ENCODE measurements around the gene HS3ST6.
A peak's percentile ranks its signal among the peaks of the same experiment; 100 is the strongest.
"Not testable (repeated sequence)": the region's sequence is repeated elsewhere in the genome, so short reads cannot be mapped to it uniquely, and the experiment has no call there.

Gene HS3ST6

GRCh38 chr16:1941162-1942046, 23.2 kb upstream of the HS3ST6 start:
- H3K27ac Mint-ChIP-seq, result peak overlapping the region; percentile 13 to 82 (median 72)

GRCh38 chr16:1940273-1941161, 22.3 kb upstream of the HS3ST6 start:
- peaks cover 6% of the 10 kb centered on the region for H3K4me1 Mint-ChIP-seq

More at GRCh38 chr16:1941162-1942046, 23.2 kb upstream of the HS3ST6 start:
- TF ChIP-seq CTCF (IDR thresholded peaks at IDR 0.05; ENCODE audit: unreplicated experiment in 3 of 3), result peak; percentile 20 to 45 (median 31)
- H3K27me3 Mint-ChIP-seq (ENCODE audit: low read depth), result no peaks in the 10 kb centered on the region
- H3K4me3 Mint-ChIP-seq, result peak overlapping the region; percentile 85 to 93 (median 88)
- H3K4me1 Mint-ChIP-seq, result peaks cover 6% of the 10 kb centered on the region
- H3K36me3 Mint-ChIP-seq (ENCODE audit: low read depth), result peaks cover 13% of the 10 kb centered on the region
- no peaks in the 10 kb centered on the region for H3K9me3 Mint-ChIP-seq

GRCh38 chr16:1939833-1940232, 21.6 kb upstream of the HS3ST6 start:
- H3K4me3 Mint-ChIP-seq, result peak overlapping the region in 1 of 3 experiments; percentile 93
- H3K4me1 Mint-ChIP-seq; H3K9me3 Mint-ChIP-seq; H3K27me3 Mint-ChIP-seq (ENCODE audit: low read depth): not testable (repeated sequence)
- peak overlapping the region in 1 of 3 experiments; percentile 82 for H3K27ac Mint-ChIP-seq
- peaks cover 13% of the 10 kb centered on the region for H3K36me3 Mint-ChIP-seq (ENCODE audit: low read depth)

More at GRCh38 chr16:1940273-1941161, 22.3 kb upstream of the HS3ST6 start:
- H3K9me3 Mint-ChIP-seq, result no peaks in the 10 kb centered on the region
- H3K27ac Mint-ChIP-seq, result peak overlapping the region in 2 of 3 experiments; percentile 18 to 82
- H3K27me3 Mint-ChIP-seq (ENCODE audit: low read depth), result no peaks in the 10 kb centered on the region
- H3K36me3 Mint-ChIP-seq (ENCODE audit: low read depth), result peaks cover 13% of the 10 kb centered on the region
- TF ChIP-seq CTCF (IDR thresholded peaks at IDR 0.05; ENCODE audit: unreplicated experiment in 3 of 3), result no peak
- peak overlapping the region; percentile 48 to 93 (median 49) for H3K4me3 Mint-ChIP-seq

DNA sequence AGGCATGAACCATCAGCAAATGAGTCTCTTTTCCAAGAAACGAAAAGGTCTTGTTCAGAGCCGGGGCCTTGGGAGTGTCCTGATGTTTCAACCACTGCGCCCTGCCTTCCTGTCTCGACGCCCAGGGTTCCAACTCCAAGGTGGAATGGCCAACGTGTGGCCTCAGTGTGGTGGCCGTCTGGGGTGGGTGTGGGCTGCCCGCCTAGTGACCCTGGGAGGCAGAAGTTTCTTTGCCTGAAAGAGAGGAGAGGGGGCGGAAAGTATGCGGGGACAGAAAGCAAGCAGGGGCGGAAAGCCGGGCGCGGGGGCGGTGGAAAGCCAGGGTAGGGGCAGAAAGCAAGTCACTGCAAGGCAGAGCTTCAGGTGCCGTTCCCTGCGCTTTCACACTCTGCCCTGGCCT, 20.7 kb upstream of the HS3ST6 start:
- H3K27me3 Mint-ChIP-seq (ENCODE audit: low read depth), result no peaks in the 10 kb centered on the region

GRCh38 chr16:1938316-1938715, 20.1 kb upstream of the HS3ST6 start:
- Mint-ChIP-seq H3K27ac (peak overlapping the region in 1 of 3 experiments; percentile 70), H3K9me3 (no peaks in the 10 kb centered on the region), H3K4me1 (peaks cover 6% of the 10 kb centered on the region), H3K27me3 (ENCODE audit: low read depth) (no peaks in the 10 kb centered on the region), H3K36me3 (ENCODE audit: low read depth) (peaks cover 13% of the 10 kb centered on the region), H3K4me3 (no peak overlapping the region)
- TF ChIP-seq CTCF (IDR thresholded peaks at IDR 0.05; ENCODE audit: unreplicated experiment in 3 of 3), result no peak

More for the DNA sequence above, 20.7 kb upstream of the HS3ST6 start:
- Mint-ChIP-seq H3K9me3 (no peaks in the 10 kb centered on the region), H3K36me3 (ENCODE audit: low read depth) (peaks cover 13% of the 10 kb centered on the region), H3K4me3 (peak overlapping the region in 2 of 3 experiments; percentile 25 to 27), H3K27ac (peak overlapping the region in 1 of 3 experiments; percentile 70), H3K4me1 (peaks cover 6% of the 10 kb centered on the region)
- no peak for TF ChIP-seq CTCF (IDR thresholded peaks at IDR 0.05; ENCODE audit: unreplicated experiment in 3 of 3)

- no peaks in the 10 kb centered on the region for H3K9me3 Mint-ChIP-seq
- no peak overlapping the region for H3K4me3 Mint-ChIP-seq
- no peaks in the 10 kb centered on the region for H3K27me3 Mint-ChIP-seq (ENCODE audit: low read depth)
- peaks cover 13% of the 10 kb centered on the region for H3K36me3 Mint-ChIP-seq (ENCODE audit: low read depth)
- TF ChIP-seq CTCF (IDR thresholded peaks at IDR 0.05; ENCODE audit: unreplicated experiment in 3 of 3), result no peak
- H3K4me1 Mint-ChIP-seq, result peaks cover 6% of the 10 kb centered on the region
- no peak overlapping the region for H3K27ac Mint-ChIP-seq
Measured at GRCh38 chr16:1936945-1937479, 18.8 kb upstream of the HS3ST6 start.

Data from nephron (organoid).